Esophagus (tissue), 2 donors: ENCODE measurements around the gene SCUBE1. TPM values are rescaled to one million over a fixed set of nuclear protein-coding genes. Genes with fewer than 3 reads are reported as not detected.

Experiments used
- H3K27ac ChIP-seq, 2 donors: one replicate each; pipeline ENCODE4 v1.5.1; 2013; ENCODE audit warnings: low read depth in 2 of 2, mild to moderate bottlenecking in 2 of 2, inconsistent platforms in 1 of 2, low read length in 1 of 2, moderate library complexity in 1 of 2
- H3K27me3 ChIP-seq, 2 donors: one replicate each; pipeline ENCODE4 v1.6.1; 2013; ENCODE audit warnings: low read length in 2 of 2, control low read depth in 1 of 2, mild to moderate bottlenecking in 1 of 2; ENCODE audit not compliant: insufficient read depth in 2 of 2, control insufficient read depth in 1 of 2
- H3K36me3 ChIP-seq, 2 donors: one replicate each; pipeline ENCODE4 v1.6.1; 2013; ENCODE audit warnings: low read length in 1 of 2; ENCODE audit not compliant: control insufficient read depth in 2 of 2, insufficient read depth in 2 of 2
- H3K4me1 ChIP-seq, 2 donors: one replicate each; pipeline ENCODE4 v1.6.1; 2013; ENCODE audit warnings: low read length in 1 of 2; ENCODE audit not compliant: control insufficient read depth in 2 of 2, insufficient read depth in 2 of 2
- H3K4me3 ChIP-seq, 2 donors: one replicate each; pipeline ENCODE4 v1.5.1; 2013; ENCODE audit warnings: low read length in 2 of 2, mild to moderate bottlenecking in 2 of 2, low read depth in 1 of 2, moderate library complexity in 1 of 2
- H3K9me3 ChIP-seq, 2 donors: one replicate each; pipeline ENCODE4 v1.6.1; 2013; ENCODE audit warnings: mild to moderate bottlenecking in 2 of 2, low read depth in 1 of 2, low read length in 1 of 2, moderate library complexity in 1 of 2; ENCODE audit not compliant: control insufficient read depth in 2 of 2, insufficient read depth in 1 of 2
- WGBS, 2 donors: extraction: QIAGEN DNeasy Blood & Tissue Kit; methylation state at CpG; one replicate each; pipeline ENCODE4 v1.1.7; 2013; 5-methylcytosine and 5-hydroxymethylcytosine counted together
- polyA plus RNA-seq, 2 donors: library from polyadenylated mRNA; stranded (reverse); fragments of 200-250 nt; gene quantifications; one replicate each; pipeline ENCODE4 v1.2.3, GENCODE V29; 2013
- donor health status: healthy with polysubstance abuse.
- donor health status: Bipolar disorder and iron deficiency.

SCUBE1 gene
- polyA plus RNA-seq, 2 donors = 2.2 to 2.4 TPM

DNA sequence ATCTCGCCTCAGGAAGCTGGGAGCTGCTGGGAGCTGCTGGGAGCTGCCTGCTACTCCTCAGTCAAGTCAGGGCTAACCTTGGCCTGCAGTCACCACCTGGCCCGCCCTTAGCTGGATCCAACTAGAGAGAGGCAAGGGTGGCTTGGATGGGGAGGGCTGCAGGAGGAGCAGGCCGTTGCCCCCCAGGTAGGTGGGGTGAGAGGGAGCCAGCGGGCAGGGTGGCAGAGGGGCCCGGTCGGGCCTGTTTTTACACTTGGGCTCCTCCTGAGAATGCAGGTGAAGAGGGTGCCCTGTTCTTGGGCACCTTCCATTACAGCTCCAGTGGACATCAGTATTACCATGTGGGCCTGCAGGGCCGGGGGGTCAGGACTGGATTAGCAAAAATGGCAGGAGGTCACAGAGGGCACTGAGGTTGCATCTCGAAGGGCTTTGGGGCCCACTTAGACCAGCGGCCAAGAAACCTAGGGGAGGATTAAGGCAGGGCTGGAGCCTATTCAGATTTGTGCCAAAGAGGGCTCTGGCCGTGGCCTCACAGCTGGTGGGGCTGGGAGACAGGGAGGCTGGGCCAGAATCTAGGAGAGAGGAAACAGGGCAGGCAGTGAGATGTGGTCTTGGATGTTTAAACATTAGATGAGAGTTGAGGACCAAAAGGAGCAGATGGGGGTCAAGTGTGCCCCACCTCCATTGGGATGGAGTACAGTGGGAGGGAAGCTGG is 95.5 kb downstream of the SCUBE1 start:
- Histone ChIP-seq H3K4me3 (no peak overlapping the region), H3K4me1 (no peaks in the 10 kb centered on the region), H3K27me3 (no peaks in the 10 kb centered on the region), H3K9me3 (no peaks in the 10 kb centered on the region), H3K36me3 (no peaks in the 10 kb centered on the region), H3K27ac (no peak overlapping the region)
- WGBS, 2 donors = 77 to 81% methylated on average over 10 of the region's 10 CpGs

DNA sequence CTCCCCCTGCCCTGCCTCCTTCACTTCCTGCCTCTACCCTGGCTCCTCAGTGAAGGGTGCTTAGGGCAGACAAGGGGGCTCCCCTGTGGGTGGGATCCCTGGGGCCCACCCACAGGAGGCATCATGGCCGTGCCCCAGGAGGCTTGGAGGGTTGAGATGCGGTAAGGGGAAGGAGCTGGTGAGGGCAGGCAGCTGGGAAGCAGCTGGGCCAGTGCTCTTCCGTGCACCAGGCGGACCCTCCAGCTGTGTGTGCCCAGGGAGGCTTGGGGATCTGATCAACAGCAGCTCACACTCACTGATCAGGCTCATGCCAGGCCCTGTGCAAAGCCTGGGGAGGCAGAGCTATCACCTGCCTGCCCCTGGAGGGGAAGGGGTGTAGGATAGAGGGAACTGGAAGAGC is 97.0 kb downstream of the SCUBE1 start:
- 80 to 83% methylated on average over 3 to 4 of the region's 4 CpGs for WGBS, 2 donors
- Histone ChIP-seq H3K36me3 (no peaks in the 10 kb centered on the region), H3K27me3 (no peaks in the 10 kb centered on the region), H3K4me1 (no peaks in the 10 kb centered on the region), H3K9me3 (no peaks in the 10 kb centered on the region), H3K4me3 (no peak overlapping the region), H3K27ac (no peak overlapping the region)

DNA sequence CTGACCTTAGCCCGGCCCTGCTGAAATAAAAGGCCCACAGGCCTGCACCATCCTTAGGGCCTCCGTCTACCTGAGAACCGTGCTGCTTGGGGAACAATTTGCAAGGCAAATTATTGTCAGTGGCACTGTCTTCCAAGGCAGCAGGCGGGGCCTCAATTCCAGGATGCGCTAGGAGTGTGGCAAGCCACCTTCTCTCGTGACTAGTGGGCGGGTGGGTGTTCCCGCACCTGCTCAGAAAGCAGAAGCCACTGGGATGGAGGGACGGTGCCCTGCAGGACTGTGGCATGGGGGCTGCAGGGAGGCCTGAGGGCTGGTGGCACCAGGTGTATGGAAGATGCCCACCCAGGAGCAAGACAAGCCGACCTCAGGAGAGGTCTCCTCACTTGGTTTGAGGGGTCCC is 97.5 kb downstream of the SCUBE1 start:
- no peak overlapping the region for H3K4me3 ChIP-seq
- H3K4me1 ChIP-seq = no peaks in the 10 kb centered on the region
- H3K36me3 ChIP-seq = no peaks in the 10 kb centered on the region
- no peaks in the 10 kb centered on the region for H3K9me3 ChIP-seq
- WGBS, 2 donors = 81 to 84% methylated on average over 10 of the region's 10 CpGs
- H3K27me3 ChIP-seq = no peaks in the 10 kb centered on the region
- no peak overlapping the region for H3K27ac ChIP-seq

DNA sequence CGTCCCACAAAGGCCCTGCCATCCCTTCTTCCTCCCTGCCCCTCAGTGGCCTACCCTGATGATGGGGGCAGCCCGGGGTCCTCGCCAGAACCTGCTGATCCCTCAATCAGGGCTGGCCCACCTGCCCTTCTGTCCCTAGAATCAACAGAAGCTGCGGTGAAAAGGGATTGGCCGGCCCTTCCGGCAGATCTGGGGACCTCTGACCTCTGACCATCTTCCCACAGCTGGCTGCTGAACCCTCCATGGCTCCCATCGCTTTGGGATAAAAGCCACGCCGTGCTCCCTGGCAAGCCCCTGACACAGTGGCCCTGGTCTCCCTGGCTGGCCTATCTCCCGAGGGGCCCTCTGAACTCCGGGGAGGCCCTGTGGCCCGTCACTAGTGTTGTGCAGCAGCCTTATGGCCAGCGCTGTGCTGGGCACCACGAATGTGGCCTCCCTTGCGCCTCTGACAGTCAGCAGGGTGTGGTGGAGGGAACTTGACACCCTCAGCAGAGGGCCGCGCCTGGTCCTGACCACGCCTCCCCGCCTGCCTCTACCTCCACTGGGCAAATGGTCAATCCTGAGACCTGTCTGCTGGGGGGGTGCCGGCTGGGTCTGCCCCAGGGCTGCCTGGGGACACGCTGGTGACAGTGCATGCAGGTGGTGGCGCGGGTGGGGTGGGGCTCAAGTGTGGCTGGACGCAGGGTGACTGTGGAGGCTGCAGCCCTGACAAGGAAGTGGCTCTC is 98.2 kb downstream of the SCUBE1 start:
- 80 to 87% methylated on average over 24 of the region's 24 CpGs for WGBS, 2 donors
- H3K27ac ChIP-seq = no peak overlapping the region
- H3K36me3 ChIP-seq = no peaks in the 10 kb centered on the region
- no peaks in the 10 kb centered on the region for H3K4me1 ChIP-seq
- H3K4me3 ChIP-seq = no peak overlapping the region
- no peaks in the 10 kb centered on the region for H3K9me3 ChIP-seq
- no peaks in the 10 kb centered on the region for H3K27me3 ChIP-seq

DNA sequence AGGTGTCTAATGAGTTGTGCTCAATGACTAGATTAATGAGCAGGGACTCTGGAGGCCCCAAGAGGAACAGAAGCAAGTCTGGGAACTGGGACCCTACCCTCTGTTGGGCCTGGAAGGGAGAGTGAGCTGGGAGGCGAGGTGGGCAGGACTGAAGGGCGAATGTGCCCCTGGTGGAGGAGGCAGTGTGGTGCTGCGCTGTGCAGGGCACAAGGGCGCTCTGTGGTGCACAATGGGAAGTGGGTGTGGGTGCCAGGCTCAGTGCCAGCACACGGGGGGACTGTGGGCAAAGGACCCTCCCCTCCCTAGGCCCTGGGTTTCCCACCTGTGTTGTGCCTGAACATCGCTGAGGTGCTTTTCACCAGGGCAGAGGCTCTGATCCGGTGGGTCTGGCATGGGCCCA is 98.8 kb downstream of the SCUBE1 start:
- no peaks in the 10 kb centered on the region for H3K4me1 ChIP-seq
- 82 to 84% methylated on average over 7 of the region's 7 CpGs for WGBS, 2 donors

DNA sequence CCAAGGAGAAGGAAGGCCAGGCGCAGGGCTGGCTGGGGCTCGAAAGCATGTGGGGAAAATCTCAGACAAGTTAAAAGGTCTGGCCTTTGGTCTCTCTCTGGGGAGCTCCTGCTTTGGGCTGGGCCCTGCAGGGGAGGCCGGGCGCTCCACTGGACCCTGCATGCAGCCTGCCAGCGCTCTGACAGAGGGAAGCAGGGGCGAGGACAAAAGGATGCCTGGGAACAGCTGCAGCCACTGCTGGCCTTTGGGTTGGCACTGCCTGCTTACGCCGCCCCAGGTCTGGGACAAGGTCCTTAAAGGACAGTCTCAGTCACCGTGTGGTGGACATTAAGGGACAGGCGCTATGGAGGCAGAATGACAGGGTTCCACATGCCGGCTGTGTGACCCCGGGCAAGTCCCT is 99.8 kb downstream of the SCUBE1 start:
- WGBS, 2 donors = 93 to 97% methylated on average over 12 of the region's 12 CpGs
- Histone ChIP-seq H3K9me3 (no peaks in the 10 kb centered on the region), H3K27ac (no peak overlapping the region), H3K27me3 (no peaks in the 10 kb centered on the region), H3K4me3 (no peak overlapping the region), H3K4me1 (peaks cover 0 to 4% of the 10 kb centered on the region in 2 donors), H3K36me3 (no peaks in the 10 kb centered on the region)

More for the DNA sequence above, 98.8 kb downstream of the SCUBE1 start:
- Histone ChIP-seq H3K36me3 (no peaks in the 10 kb centered on the region), H3K4me3 (no peak overlapping the region), H3K27ac (no peak overlapping the region), H3K27me3 (no peaks in the 10 kb centered on the region), H3K9me3 (no peaks in the 10 kb centered on the region)

DNA sequence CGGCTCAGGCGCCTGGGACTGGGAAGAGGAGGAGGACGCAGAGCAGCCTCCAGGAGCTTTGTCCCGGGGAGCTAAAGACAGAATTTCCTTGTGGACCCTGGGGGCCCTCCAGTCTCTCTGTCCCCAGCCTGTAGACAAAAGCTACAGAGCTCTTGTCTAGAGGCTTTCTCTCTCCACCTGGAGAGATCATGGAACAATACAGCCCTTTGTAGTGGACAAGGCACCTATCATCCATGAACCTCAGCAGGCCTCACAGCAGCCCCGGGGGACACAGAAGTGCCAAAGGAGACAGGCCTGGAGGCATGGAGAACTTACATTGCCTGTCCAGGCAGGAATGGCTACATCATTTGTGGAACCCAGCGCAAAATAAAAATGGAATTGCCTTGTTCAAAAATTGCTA is 100.5 kb downstream of the SCUBE1 start:
- H3K27ac ChIP-seq = no peak overlapping the region
- peaks cover 0 to 6% of the 10 kb centered on the region in 2 donors for H3K4me1 ChIP-seq
- WGBS, 2 donors = 91 to 93% methylated on average over 6 of the region's 6 CpGs
- H3K27me3 ChIP-seq = no peaks in the 10 kb centered on the region
- H3K36me3 ChIP-seq = no peaks in the 10 kb centered on the region
- H3K4me3 ChIP-seq = no peak overlapping the region
- H3K9me3 ChIP-seq = no peaks in the 10 kb centered on the region

DNA sequence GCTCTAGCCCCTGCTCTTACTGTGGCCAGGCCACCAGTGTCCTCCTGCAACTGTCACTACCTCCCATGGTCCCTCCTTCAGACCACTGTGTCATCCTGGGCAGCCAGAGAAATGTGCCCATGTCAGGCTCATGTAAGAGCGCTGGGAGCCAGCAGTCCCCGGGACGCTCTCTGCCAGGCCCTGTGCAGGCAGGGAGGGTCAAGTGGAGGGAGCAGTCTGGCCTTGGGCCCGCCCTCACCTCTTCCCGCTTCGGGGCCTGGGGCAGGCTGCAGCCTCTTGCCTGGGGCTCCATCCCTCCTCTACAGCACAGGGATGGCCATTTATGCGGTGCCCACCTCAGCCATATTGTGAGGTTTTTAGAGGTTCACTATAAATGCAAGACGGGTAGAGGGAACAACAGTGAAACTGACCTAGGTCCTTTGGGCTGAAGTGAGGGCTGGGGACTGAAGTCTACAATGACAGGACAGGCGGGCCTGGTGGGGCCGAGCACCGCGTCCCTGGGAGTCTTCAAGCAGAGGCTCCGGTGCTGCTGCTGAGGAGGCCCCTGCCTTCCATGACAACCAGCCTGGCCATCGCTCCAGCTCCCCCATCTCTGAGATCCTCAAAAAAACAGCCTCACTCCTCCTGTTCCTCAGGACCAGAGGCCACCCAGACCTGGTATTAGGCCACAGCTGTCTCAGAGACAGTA is 101.3 kb downstream of the SCUBE1 start:
- Histone ChIP-seq H3K27ac (no peak overlapping the region), H3K9me3 (no peaks in the 10 kb centered on the region), H3K27me3 (no peaks in the 10 kb centered on the region), H3K4me3 (no peak overlapping the region), H3K36me3 (no peaks in the 10 kb centered on the region), H3K4me1 (peaks cover 0 to 6% of the 10 kb centered on the region in 2 donors)
- 93% methylated on average over 14 of the region's 14 CpGs for WGBS, 2 donors

DNA sequence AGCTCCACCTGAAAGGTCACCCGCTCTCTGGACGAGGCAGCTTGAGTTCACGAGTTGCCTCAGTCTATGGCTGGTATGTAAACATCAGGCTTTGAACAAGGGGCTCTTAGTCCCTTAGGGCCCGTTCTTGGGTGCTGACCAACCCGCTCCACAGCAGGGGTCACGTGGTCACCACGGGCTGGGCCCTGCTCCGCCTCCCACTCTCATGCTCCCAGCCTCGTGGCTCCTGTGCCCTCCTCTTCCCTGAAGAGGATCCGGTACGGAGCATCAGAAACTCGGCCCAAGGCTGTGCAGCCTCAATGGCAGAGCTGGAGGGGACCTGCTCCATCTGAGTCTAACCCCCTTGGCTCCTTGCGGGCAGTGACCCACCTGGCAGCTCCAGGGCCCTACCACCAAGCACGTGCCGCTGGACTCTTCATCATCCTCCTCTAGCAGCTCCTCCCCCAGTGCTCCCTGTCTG is 102.0 kb downstream of the SCUBE1 start:
- no peaks in the 10 kb centered on the region for H3K36me3 ChIP-seq
- no peak overlapping the region for H3K4me3 ChIP-seq
- 77 to 80% methylated on average over 15 of the region's 15 CpGs for WGBS, 2 donors
- peaks cover 0 to 6% of the 10 kb centered on the region in 2 donors for H3K4me1 ChIP-seq
- no peaks in the 10 kb centered on the region for H3K27me3 ChIP-seq
- H3K9me3 ChIP-seq = no peaks in the 10 kb centered on the region
- H3K27ac ChIP-seq = no peak overlapping the region
